ENCODE results near the gene CDH4. TPM values are rescaled to one million over a fixed set of nuclear protein-coding genes. Genes with fewer than 3 reads are reported as not detected.
A peak's percentile ranks its signal among the peaks of the same experiment; 100 is the strongest.

CDH4 gene
- total RNA-seq, 1 donor from 2014 or later: 8.9 TPM

- Mint-ChIP-seq H3K36me3 (ENCODE audit: low read depth) (no peaks in the 10 kb centered on the region), H3K4me1 (peaks cover 31% of the 10 kb centered on the region), H3K27ac (ENCODE audit: unreplicated experiment) (no peak overlapping the region), H3K4me3 (no peak overlapping the region), H3K27me3 (ENCODE audit: low read depth) (no peaks in the 10 kb centered on the region), H3K9me3 (no peaks in the 10 kb centered on the region)
- TF ChIP-seq, protein P1, sequence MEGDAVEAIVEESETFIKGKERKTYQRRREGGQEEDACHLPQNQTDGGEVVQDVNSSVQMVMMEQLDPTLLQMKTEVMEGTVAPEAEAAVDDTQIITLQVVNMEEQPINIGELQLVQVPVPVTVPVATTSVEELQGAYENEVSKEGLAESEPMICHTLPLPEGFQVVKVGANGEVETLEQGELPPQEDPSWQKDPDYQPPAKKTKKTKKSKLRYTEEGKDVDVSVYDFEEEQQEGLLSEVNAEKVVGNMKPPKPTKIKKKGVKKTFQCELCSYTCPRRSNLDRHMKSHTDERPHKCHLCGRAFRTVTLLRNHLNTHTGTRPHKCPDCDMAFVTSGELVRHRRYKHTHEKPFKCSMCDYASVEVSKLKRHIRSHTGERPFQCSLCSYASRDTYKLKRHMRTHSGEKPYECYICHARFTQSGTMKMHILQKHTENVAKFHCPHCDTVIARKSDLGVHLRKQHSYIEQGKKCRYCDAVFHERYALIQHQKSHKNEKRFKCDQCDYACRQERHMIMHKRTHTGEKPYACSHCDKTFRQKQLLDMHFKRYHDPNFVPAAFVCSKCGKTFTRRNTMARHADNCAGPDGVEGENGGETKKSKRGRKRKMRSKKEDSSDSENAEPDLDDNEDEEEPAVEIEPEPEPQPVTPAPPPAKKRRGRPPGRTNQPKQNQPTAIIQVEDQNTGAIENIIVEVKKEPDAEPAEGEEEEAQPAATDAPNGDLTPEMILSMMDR (conservative IDR thresholded peaks at IDR 0.05): no peak
- DNase-seq (ENCODE audit: low read depth, low spot score): no peak
Observed at GRCh38 chr20:61296629-61297019, 44.6 kb downstream of the CDH4 start.

DNA sequence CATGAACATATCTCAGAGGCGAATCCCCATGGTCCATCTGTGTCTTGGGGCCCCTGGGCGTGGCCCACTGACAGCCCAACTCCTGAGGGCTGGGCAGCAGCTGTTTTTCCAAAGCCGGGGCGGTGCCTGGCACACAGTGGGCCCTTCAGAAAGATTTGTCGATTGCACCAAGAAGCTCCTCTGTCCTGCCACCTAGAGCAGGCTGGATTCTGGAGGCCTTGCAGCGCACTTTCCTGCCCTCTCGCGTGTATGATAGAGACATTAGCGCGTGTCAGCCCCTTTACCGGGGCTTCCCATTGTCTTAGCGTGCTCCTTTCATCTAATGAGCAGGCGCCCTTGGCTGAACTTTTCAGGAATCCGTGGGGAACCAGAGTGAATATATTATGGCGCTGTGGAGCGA lies 45.4 kb downstream of the CDH4 start:
- no peaks in the 10 kb centered on the region for H3K27me3 Mint-ChIP-seq (ENCODE audit: low read depth)
- peaks cover 38% of the 10 kb centered on the region for H3K4me1 Mint-ChIP-seq
- no peak overlapping the region for H3K4me3 Mint-ChIP-seq
- H3K9me3 Mint-ChIP-seq: no peaks in the 10 kb centered on the region
- DNase-seq (ENCODE audit: low read depth, low spot score): no peak
- H3K27ac Mint-ChIP-seq (ENCODE audit: unreplicated experiment): no peak overlapping the region
- TF ChIP-seq, protein P1 (conservative IDR thresholded peaks at IDR 0.05): no peak
- H3K36me3 Mint-ChIP-seq (ENCODE audit: low read depth): no peaks in the 10 kb centered on the region

DNA sequence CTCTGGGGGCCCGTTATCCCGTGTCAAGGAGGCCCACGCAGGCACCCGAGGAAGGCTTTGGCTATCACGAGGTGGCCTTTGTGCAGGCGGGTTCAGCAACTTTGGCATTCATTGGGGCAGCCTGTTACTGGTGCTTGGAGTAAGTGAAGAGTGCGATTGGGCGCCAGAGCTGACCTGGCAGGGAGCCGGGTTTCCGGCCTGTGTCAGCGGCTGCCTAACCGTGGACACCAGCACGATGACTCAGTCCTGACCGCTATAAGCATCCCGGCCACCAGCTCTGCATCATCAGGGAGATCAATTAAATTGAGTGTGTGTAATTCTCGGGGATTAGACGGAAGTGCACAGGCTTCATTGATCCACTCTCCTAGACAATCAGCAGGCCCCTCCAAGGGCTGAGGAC lies 45.9 kb downstream of the CDH4 start:
- Mint-ChIP-seq H3K9me3 (no peaks in the 10 kb centered on the region), H3K4me3 (no peak overlapping the region), H3K36me3 (ENCODE audit: low read depth) (no peaks in the 10 kb centered on the region), H3K27me3 (ENCODE audit: low read depth) (no peaks in the 10 kb centered on the region), H3K4me1 (peaks cover 38% of the 10 kb centered on the region), H3K27ac (ENCODE audit: unreplicated experiment) (no peak overlapping the region)
- TF ChIP-seq, protein P1 (conservative IDR thresholded peaks at IDR 0.05): no peak
- no peak for DNase-seq (ENCODE audit: low read depth, low spot score)

- Mint-ChIP-seq H3K27me3 (ENCODE audit: low read depth) (no peaks in the 10 kb centered on the region), H3K4me1 (peaks cover 38% of the 10 kb centered on the region), H3K4me3 (no peak overlapping the region), H3K27ac (ENCODE audit: unreplicated experiment) (no peak overlapping the region), H3K36me3 (ENCODE audit: low read depth) (no peaks in the 10 kb centered on the region), H3K9me3 (no peaks in the 10 kb centered on the region)
- no peak for DNase-seq (ENCODE audit: low read depth, low spot score)
- TF ChIP-seq, protein P1 (conservative IDR thresholded peaks at IDR 0.05): no peak
Observed at GRCh38 chr20:61298661-61299060, 46.6 kb downstream of the CDH4 start.

- TF ChIP-seq, protein P1 (conservative IDR thresholded peaks at IDR 0.05): no peak
- Mint-ChIP-seq H3K36me3 (ENCODE audit: low read depth) (no peaks in the 10 kb centered on the region), H3K27ac (ENCODE audit: unreplicated experiment) (no peak overlapping the region), H3K4me1 (peaks cover 38% of the 10 kb centered on the region), H3K9me3 (no peaks in the 10 kb centered on the region), H3K4me3 (no peak overlapping the region), H3K27me3 (ENCODE audit: low read depth) (no peaks in the 10 kb centered on the region)
- no peak for DNase-seq (ENCODE audit: low read depth, low spot score)
Observed at GRCh38 chr20:61299104-61299503, 47.0 kb downstream of the CDH4 start.

DNA sequence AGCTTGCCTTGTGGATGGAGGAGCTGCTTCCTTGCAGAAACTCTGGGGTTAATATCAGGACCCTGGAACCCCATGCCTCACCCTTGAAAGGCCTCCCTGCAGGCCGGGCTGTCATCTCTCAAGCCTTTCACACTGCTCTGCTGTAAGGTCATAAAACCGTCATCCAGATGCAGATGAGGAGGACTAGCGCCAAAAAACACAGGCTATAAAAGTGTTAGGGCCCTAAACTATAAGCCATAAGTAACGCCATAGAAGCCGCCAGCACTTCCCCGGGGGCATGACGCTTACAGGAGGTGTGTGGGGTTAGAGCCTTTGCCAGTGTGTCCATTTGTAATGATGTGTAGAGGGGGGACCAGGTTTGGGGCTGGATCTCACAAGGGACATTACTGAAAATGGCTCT lies 47.6 kb downstream of the CDH4 start:
- peak overlapping the region; percentile 84 for H3K27ac Mint-ChIP-seq (ENCODE audit: unreplicated experiment)
- no peak for DNase-seq (ENCODE audit: low read depth, low spot score)
- no peak overlapping the region for H3K4me3 Mint-ChIP-seq
- H3K27me3 Mint-ChIP-seq (ENCODE audit: low read depth): no peaks in the 10 kb centered on the region
- no peaks in the 10 kb centered on the region for H3K36me3 Mint-ChIP-seq (ENCODE audit: low read depth)
- H3K9me3 Mint-ChIP-seq: no peaks in the 10 kb centered on the region
- H3K4me1 Mint-ChIP-seq: peaks cover 38% of the 10 kb centered on the region
- TF ChIP-seq, protein P1 (conservative IDR thresholded peaks at IDR 0.05): no peak

All from neural crest cell (in vitro differentiated cells).